ENCODE results near the gene GLIPR1L1. TPM values are rescaled to one million over a fixed set of nuclear protein-coding genes. Genes with fewer than 3 reads are reported as not detected.

GLIPR1L1 gene
- total RNA-seq, result not detected in 2 replicates

DNA sequence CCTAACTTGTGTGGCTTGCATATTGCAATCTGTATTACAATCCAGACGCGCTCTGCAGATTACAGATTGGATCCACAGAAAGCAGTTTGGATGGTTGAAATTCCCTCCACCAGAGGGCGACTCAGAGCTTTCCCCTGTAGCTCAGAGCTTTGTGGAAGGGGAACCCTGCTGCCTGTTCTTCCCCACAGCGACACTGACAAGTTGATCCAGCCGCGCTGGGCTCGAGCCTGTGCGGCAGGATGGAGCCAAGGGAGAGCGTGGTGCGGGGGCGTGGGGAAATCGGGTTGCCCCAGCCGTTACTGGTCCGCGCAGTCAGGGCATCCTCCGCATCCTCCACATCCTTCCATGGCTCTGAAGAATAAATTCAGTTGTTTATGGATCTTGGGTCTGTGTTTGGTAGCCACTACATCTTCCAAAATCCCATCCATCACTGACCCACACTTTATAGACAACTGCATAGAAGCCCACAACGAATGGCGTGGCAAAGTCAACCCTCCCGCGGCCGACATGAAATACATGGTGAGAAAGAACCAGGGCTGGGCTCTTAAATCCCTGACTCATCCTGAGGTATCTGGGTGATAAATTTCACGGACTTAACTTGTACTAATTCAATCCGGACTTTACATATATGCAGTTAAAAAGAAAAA is at the start of gene GLIPR1L1:
TSS of gene GLIPR1L1 (plus strand) at position 287 of the 647 bp plus-strand sequence. CDS start at position 346, 59 bp downstream.

GRCh38 chr12:75329918-75330826 is 4.3 kb upstream of the GLIPR1L1 start, which contains the start of gene CAPS2:
Gene CAPS2, minus strand, starts transcription at chr12:75330324. Its CDS starts 3,826 bp downstream, at chr12:75326498.

DNA sequence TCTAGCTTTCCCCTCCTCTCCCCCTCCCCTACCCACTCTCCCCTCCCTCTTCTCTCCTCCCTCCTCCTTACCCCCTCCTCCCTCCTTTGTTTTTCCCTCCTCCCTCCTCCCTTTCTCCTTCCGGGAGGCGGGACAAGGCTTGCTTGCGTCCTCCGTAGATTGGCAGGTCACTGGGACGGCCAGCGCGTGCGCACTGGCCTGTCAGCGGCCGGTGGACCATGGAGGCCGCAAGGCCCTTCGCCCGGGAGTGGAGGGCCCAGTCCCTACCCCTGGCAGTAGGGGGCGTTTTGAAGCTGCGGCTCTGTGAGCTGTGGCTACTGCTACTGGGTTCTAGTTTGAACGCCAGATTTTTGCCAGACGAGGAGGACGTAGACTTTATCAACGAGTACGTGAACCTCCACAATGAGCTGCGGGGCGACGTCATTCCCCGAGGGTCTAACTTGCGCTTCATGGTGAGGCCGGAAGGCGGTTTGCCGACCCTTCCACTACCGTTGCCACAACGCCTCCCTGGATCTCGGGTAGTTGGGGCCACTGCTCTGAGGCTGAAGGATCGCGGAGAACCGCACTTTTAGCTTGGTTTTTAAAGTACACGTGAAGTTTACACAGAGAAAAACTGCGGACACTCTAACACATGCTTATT is 56.5 kb downstream of the GLIPR1L1 start, which contains the start of gene GLIPR1L2:
TSS of gene GLIPR1L2 (plus strand) at position 191 of the 640 bp plus-strand sequence. CDS start at position 219, 28 bp downstream.

Other genes starting within 250 kb of the GLIPR1L1 start
- gene KCNC2, start 124.8 kb upstream of the GLIPR1L1 start, total RNA-seq, result not detected in 2 replicates
- gene CAPS2, start 4.3 kb upstream of the GLIPR1L1 start, total RNA-seq, result 2.7 and 6.1 TPM in 2 replicates
- 0.68 and 0.93 TPM in 2 replicates for gene GLIPR1L2, start 56.4 kb downstream of the GLIPR1L1 start, total RNA-seq
- gene GLIPR1, start 146.1 kb downstream of the GLIPR1L1 start, total RNA-seq, result 23.2 and 31.6 TPM in 2 replicates
- gene KRR1, start 176.9 kb downstream of the GLIPR1L1 start, total RNA-seq, result 21.9 and 77.5 TPM in 2 replicates